Daoy (cell line): ENCODE results near the gene TULP3. TPM values are rescaled to one million over a fixed set of nuclear protein-coding genes. Genes with fewer than 3 reads are reported as not detected.
A peak's percentile ranks its signal among the peaks of the same experiment; 100 is the strongest.
"Not testable (repeated sequence)": the region's sequence is repeated elsewhere in the genome, so short reads cannot be mapped to it uniquely, and the experiment has no call there.

ENCODE experiments used
- DNase-seq: peaks from one replicate; pipeline ENCODE4 v3.0.0-alpha.2; 2015; ENCODE audit warnings: low read depth
- total RNA-seq: library from RNA; depleted of rRNA; stranded (reverse); fragments of >200 nt; shearing (Covaris generic); gene quantifications from 2 replicates; pipeline ENCODE4 v1.2.3, GENCODE V29; 2014; rRNA removed

The TULP3 gene, protein sequence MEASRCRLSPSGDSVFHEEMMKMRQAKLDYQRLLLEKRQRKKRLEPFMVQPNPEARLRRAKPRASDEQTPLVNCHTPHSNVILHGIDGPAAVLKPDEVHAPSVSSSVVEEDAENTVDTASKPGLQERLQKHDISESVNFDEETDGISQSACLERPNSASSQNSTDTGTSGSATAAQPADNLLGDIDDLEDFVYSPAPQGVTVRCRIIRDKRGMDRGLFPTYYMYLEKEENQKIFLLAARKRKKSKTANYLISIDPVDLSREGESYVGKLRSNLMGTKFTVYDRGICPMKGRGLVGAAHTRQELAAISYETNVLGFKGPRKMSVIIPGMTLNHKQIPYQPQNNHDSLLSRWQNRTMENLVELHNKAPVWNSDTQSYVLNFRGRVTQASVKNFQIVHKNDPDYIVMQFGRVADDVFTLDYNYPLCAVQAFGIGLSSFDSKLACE
- 24.5 and 28.5 TPM in 2 replicates for total RNA-seq

- DNase-seq: peak; percentile 100
These were observed at the start of gene TULP3 for GRCh38 chr12:2890388-2891239. Gene TULP3 (plus strand): TSS chr12:2890891. CDS start chr12:2890948, 57 bp downstream.

DNA sequence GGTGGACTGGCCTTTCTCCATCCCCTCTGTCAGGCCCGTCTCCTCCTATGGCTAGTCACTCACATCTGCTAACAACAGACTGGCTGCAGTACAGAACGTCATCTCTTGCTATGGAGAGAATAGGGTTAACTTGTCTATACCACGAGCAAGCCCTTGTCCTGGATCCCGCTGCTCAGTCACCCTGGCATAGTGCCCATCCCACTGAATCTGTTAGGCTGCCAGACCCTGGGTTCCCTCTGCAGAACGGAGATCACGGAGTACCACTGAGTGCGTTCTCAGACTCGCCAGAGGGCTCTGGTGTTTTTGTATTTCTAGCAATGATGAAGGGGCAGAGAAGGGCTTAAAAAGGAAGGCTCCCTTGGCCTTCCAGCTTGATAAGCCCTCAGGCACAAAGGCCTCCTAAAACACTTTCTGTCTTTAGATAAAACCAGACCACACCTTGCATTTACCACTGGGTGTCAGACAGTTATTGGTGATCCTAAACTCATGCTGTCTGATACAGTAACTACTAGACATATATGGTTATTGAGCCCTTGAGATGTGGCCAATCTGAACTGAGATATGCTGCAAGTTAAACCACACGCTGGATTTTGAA, 49.5 kb upstream of the TULP3 start:
- DNase-seq: no peak

DNA sequence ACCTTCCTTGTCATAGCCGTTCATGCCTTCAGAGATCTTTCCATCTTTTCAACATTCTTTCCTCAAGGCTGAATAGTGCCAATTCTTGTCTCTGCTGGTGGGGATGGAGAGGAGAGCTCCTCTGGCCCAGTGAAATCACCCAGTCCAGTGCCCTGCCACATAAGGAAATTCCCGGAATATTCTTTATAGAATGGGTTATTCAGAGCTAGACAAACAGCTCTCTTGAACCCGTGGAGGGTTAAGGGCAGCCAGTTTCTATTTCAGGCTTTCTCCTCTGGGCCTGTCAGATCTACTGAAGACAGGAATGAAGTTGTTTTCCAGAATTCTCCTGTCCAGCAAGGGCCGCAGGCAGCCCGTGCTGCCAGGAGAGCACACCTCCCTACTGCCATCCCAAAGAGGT, 47.7 kb upstream of the TULP3 start:
- no peak for DNase-seq

GRCh38 chr12:2844786-2845185, 45.9 kb upstream of the TULP3 start:
- DNase-seq: no peak

- peak; percentile 69 for DNase-seq
These were observed 45.4 kb upstream of the TULP3 start for GRCh38 chr12:2845280-2845679.

DNA sequence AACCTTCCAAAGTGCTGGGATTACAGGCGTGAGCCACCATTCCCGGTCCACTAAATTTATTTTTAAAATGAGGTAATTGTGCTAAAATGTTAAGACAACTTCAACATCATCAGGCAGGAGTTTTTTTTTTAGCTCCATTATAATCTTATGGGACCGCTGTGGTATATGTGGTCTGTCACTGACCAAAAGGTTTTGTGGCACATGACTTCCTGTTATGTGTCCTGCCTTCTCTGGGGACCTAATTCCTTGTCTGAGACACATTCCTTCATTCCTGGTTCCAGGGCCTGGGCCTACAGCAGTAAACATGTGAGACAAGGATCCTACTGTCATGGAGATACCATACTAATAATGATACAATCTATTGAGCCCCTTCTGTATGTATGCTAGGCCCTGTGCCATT, 38.8 kb upstream of the TULP3 start:
- DNase-seq: no peak

GRCh38 chr12:2853626-2854025, 37.1 kb upstream of the TULP3 start:
- peak; percentile 83 for DNase-seq

DNA sequence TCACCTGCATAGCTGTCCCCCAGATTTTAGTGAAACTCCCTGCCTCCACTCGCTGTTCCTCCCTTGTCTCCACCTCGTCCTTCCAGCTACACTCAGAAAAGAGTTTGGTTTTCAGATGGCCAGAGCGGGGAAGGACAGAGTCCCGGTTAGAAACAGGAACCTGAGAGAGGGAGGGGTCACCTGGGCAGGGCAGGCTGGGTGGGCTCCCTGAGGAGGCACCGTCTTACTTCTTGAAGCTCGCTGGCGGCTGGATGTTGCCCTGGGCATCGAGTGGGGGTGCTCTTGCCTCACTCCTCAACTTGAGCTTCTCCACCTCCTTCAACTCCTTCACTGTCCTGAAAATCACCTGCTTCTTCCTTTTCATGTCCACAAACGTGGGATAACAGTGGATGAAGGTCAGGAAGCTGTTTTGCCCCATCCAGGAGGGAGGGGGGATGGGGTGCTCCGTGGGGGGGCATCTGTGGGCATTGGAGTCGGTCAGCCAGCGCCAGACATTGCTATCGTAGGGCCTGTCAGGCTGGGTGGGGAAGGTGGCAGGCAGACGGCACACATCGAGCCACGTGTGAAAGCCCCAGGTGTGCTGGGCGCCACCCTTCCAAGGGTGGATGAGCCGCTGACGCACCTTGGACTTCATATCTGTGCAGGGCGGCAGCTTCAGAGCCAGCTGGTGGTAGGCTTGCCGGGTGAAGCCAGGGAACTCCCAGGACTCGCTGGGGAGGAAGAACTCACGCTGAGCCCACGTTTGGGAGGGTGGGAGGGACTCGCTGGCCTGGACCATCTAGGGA, 35.8 kb upstream of the TULP3 start:
- DNase-seq: no peak

DNA sequence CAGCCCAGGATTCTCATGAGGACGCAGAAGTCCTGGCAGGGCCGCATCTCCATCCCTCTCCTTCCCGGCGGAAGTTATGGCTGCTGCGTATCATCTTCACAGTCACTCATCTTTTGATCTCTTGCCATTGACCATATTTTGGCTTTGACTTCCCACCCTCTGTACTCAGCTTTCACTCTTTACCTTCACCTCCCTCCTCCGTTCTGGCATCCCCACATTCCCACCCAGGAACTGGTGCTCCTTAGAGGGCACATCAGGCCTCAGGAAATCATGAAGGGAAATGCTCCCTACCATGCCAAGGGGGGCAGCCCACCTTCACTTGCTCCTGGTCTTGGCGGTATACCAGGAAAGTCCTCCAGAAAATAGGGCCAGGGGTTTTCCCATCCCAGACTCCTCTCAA, 35.1 kb upstream of the TULP3 start:
- no peak for DNase-seq

- no peak for DNase-seq
These were observed 34.6 kb upstream of the TULP3 start for GRCh38 chr12:2856051-2856450.

DNA sequence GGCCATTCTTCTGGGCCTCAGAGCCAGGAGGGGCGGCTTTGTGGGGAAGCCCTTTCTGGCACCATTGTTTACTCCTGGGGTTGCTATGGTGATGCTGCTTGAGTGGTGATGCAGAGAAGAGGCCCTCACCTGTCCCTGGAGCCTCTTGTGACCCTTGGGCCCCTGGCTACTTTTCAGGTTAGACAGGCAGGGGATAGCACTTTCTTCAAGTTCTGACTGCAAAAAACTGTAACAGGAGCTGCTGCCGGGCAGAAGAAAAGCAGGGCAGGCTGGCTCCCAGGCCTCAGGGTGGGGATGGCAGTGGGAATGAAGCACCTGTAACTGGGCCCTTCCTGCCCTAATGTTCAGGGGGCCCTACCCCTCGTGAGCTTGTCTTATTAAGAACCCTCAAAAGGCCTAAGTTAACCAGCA, 33.7 kb upstream of the TULP3 start, which contains the start of gene TEX52:
Gene TEX52, minus strand, starts transcription at position 19 of the 411 bp plus-strand sequence. Its CDS starts 13 bp downstream, at position 6.
- no peak for DNase-seq

- DNase-seq: no peak
These were observed 33.1 kb upstream of the TULP3 start for GRCh38 chr12:2857576-2857975.

DNA sequence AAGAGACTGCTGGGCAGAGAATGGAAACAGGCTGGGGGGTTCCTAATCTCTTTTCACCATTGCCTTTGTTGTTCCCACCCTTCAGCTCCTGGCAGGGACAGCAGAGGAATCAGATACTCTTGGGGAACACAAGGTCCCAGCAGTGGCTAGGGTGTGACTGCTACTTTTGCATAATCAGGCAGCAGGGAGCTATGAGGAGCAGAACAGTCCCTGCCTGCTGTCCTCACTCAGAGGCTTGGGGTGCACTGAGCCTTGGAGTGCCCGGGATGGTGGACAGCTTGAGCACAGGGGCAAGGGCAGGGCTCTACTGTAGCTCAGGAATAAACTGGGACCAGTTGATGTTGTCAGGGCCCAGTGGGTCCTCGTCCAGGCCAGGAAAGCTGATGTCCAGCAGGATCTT, 32.4 kb upstream of the TULP3 start:
- DNase-seq: no peak

DNA sequence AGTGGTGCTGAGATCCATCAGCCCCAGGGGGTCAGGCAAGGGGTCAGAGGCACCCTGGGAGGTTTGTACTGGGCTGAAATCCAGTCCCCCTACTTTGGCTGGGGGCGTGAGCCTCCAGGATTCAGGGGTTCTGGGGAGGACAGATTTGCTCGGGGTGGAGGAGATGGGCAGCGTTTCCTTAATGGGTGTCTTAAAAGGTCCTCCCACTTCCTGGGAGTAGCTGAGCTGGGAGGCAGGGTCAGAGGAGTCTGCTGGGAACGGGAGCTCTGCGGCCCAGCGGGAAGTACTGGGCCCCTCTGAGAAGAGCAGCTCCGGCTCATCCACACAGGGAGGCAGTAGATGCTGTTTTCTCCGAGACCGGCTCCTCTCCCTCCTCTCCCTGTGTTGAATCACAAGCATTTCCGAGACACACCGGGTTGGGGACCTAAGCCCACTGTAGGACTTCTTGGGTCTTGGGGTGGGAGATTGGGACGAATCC, 31.7 kb upstream of the TULP3 start:
- no peak for DNase-seq

- DNase-seq: no peak
These were observed 30.5 kb upstream of the TULP3 start for GRCh38 chr12:2860170-2860569.

DNA sequence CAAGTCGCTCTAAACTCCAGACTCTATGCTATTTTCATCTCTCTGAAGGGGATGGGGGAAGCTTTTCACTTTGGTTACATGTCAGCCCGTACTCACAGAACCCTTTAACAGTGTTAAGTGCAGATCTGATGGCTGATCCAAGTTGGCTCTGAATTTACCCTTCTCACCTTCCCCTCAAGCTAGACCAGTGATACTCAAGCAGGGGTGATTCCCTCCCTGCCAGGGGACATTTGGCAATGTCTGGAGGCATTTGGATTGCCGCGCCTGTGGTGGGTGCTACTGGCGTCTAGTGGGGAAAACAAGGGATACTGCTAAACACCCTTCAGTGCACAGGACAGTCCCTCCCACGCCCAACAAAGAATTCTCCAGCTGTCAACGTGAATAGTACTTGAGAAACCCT, 27.8 kb upstream of the TULP3 start:
- DNase-seq: no peak

- not testable (repeated sequence) for DNase-seq
These were observed 27.3 kb upstream of the TULP3 start for GRCh38 chr12:2863402-2863801.

GRCh38 chr12:2864198-2864597, 26.5 kb upstream of the TULP3 start:
- no peak for DNase-seq

GRCh38 chr12:2868986-2869632, 21.6 kb upstream of the TULP3 start:
- DNase-seq: not testable (repeated sequence)

DNA sequence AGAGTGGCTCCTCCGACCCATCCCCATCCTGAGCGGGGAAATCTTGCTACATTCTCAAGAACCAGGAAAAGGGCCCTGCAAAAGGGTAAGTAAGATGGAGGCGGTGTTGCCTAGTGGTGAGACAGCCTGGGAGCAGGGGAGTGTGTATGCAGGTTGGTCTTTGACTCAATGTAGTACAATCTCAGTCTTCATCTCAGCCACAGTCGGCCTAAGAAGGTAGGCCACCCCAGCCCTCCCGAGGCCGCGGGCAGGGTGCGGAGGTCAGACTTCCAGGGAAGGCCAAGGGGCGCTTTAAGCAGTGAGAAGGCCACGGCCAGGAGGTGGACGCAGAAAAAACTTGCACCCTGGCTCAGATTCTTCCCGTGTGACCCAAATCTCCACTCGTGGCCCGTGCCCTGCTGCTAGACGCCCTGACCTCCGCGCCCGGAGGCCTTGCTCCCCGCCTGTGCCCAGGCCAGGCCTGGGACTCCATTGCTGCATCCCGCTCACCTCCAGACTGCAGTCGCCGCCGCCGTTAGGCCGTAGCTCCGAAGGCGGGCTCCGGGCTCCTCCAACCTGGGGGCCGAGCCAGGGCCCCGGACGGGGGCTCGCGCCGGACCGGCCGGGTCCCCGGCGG, 14.2 kb upstream of the TULP3 start:
- peak; percentile 48 for DNase-seq
